ENCODE measurements around the gene SMC4. TPM values are rescaled to one million over a fixed set of nuclear protein-coding genes. Genes with fewer than 3 reads are reported as not detected.

Gene SMC4
- total and polyA plus RNA-seq, 2 of the 13 experiments (the other 11 are each of a cell fraction or from before 2014, with no cell fraction given), result 19.2 to 74.3 TPM

DNA sequence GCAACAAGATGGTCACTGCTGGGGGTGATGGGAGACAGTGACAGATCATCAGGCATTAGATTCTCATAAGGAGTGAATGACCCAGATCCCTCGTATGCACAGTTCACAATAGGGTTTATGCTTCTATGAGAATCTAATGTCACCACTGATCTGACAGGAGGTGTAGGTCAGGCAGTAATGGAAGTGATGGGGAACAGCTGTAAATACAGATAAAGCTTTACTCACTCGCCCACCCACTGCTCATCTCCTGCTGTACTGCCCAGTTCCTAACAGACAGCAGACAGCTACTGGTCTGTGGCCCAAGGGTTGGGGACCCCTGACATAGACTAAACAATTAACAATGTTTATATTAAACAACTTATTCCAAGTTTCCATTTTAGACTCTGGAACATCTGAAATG is 25.8 kb upstream of the SMC4 start:
- Histone ChIP-seq H3K36me3 (replicated peaks in 1 of 2; ENCODE audit: control insufficient read depth in 1 of 2, insufficient read depth in 2 of 2, low read length in 2 of 2) (peaks cover 0 to 9% of the 10 kb centered on the region in 2 experiments; a peak in 2 of 5 replicates), H3K79me2 (ENCODE audit: insufficient read depth, low read length) (no peaks in the 10 kb centered on the region), H3K27me3 (ENCODE audit: control insufficient read depth in 1 of 2, insufficient read depth in 2 of 2, low read length in 2 of 2) (no peaks in the 10 kb centered on the region), H3K4me3 (replicated peaks in 1 of 3; ENCODE audit: insufficient read depth in 1 of 3, low read depth in 2 of 3, low read length in 3 of 3) (no peak overlapping the region), H3K4me2 (ENCODE audit: low read depth, low read length) (no peak overlapping the region), H3K4me1 (ENCODE audit: insufficient read depth, low read length) (no peaks in the 10 kb centered on the region), H3K9me3 (ENCODE audit: low read length) (no peaks in the 10 kb centered on the region), H3K9ac (ENCODE audit: insufficient read depth, low read depth, low read length) (no peak overlapping the region), H4K20me1 (ENCODE audit: insufficient read depth, low read length) (no peaks in the 10 kb centered on the region), H3K27ac (ENCODE audit: extremely low read length, insufficient read depth, low read length) (no peak overlapping the region), H2AFZ (ENCODE audit: low read length) (no peak overlapping the region)
- in situ Hi-C loops (cut with HindIII; ENCODE audit: extremely low pct_ligation_motif_present, low pct_unique_long_range_greater_than_20kb) (no loop called here), intact Hi-C loops (cut with micrococcal nuclease; ENCODE audit: unreplicated experiment) (no loop called here)
- ChIA-PET CTCF (ENCODE audit: low intra/inter-chr PET ratio, low total read pairs) (no interaction called here), POLR2A (no interaction called here)
- TF ChIP-seq ZNF737 (CRISPR knock-in tag; IDR thresholded peaks at IDR 0.05; ENCODE audit: borderline replicate concordance) (no peak), ZMYM4 (CRISPR knock-in tag; IDR thresholded peaks at IDR 0.05) (no peak), ZNF615 (CRISPR knock-in tag; IDR thresholded peaks at IDR 0.05; ENCODE audit: borderline replicate concordance) (no peak), TRIM24 (CRISPR knock-in tag; IDR thresholded peaks at IDR 0.05) (no peak), MIXL1 (CRISPR knock-in tag; IDR thresholded peaks at IDR 0.05) (no peak), HNRNPH1 (optimal IDR thresholded peaks at IDR 0.05; ENCODE audit: low read depth, low read length) (no peak), ZNF33A (CRISPR knock-in tag; IDR thresholded peaks at IDR 0.05; ENCODE audit: borderline replicate concordance) (no peak), ATF7 (IDR thresholded peaks at IDR 0.05) (no peak), ATF7 (CRISPR knock-in tag; IDR thresholded peaks at IDR 0.05) (no peak), MTA3 (CRISPR knock-in tag; IDR thresholded peaks at IDR 0.05) (no peak), SNAPC2 (CRISPR knock-in tag; IDR thresholded peaks at IDR 0.05) (no peak), FOXC1 (CRISPR knock-in tag; IDR thresholded peaks at IDR 0.05; ENCODE audit: borderline replicate concordance) (no peak), CHD2 (IDR thresholded peaks at IDR 0.05; ENCODE audit: low read depth, low read length) (no peak)
- TF ChIP-seq, protein P1, sequence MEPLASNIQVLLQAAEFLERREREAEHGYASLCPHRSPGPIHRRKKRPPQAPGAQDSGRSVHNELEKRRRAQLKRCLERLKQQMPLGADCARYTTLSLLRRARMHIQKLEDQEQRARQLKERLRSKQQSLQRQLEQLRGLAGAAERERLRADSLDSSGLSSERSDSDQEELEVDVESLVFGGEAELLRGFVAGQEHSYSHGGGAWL (CRISPR knock-in tag; IDR thresholded peaks at IDR 0.05), result no peak
- TF ChIP-seq, protein P2, sequence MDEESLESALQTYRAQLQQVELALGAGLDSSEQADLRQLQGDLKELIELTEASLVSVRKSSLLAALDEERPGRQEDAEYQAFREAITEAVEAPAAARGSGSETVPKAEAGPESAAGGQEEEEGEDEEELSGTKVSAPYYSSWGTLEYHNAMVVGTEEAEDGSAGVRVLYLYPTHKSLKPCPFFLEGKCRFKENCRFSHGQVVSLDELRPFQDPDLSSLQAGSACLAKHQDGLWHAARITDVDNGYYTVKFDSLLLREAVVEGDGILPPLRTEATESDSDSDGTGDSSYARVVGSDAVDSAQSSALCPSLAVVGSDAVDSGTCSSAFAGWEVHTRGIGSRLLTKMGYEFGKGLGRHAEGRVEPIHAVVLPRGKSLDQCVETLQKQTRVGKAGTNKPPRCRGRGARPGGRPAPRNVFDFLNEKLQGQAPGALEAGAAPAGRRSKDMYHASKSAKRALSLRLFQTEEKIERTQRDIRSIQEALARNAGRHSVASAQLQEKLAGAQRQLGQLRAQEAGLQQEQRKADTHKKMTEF (CRISPR knock-in tag; IDR thresholded peaks at IDR 0.05), result no peak
- FAIRE-seq, result no peak
- BruUV-seq (replicated peaks), result no TSS peak
- WGBS (ENCODE audit: low lambda C conversion rate), result 100% methylated on average over 2 of the region's 2 CpGs
- no peak for ATAC-seq
- DNase-seq (ENCODE audit: low spot score), result no peak
